ENCODE measurements around the gene NXF1. TPM values are rescaled to one million over a fixed set of nuclear protein-coding genes. Genes with fewer than 3 reads are reported as not detected.

The NXF1 gene
- total and polyA plus RNA-seq, 10 of the 15 experiments (the other 5 are each of a cell fraction or from before 2014, with no cell fraction given): 20.7 to 84.9 (median 40.6) TPM

GRCh38 chr11:62811659-62812058 is 6.4 kb upstream of the NXF1 start:
- in situ Hi-C loops (cut with MboI): no loop called here
- no peak for ATAC-seq
- H3K4me1 ChIP-seq (ENCODE audit: control insufficient read depth, insufficient read depth, low read length): peaks cover 4% of the 10 kb centered on the region
- no peak for FAIRE-seq
- H3K27me3 ChIP-seq (replicated peaks in 1 of 2; ENCODE audit: control insufficient read depth in 2 of 2, insufficient read depth in 2 of 2, low read length in 1 of 2): no peaks in the 10 kb centered on the region
- no peaks in the 10 kb centered on the region for H4K20me1 ChIP-seq (ENCODE audit: control insufficient read depth, insufficient read depth)
- RAD21 ChIA-PET (ENCODE audit: unreplicated experiment): no interaction called here
- H2AFZ ChIP-seq (ENCODE audit: control insufficient read depth, low read depth, low read length): no peak overlapping the region
- H3K9ac ChIP-seq (ENCODE audit: control insufficient read depth, insufficient read depth, low read length): no peak overlapping the region
- no TSS peak for BruUV-seq (replicated peaks)
- DNase-seq (ENCODE audit: low read depth, low spot score): no peak
- no peak overlapping the region for H3K4me3 ChIP-seq
- H3K36me3 ChIP-seq (ENCODE audit: control insufficient read depth in 2 of 2, insufficient read depth in 2 of 2, low read length in 1 of 2): no peaks in the 10 kb centered on the region
- no peaks in the 10 kb centered on the region for H3K79me2 ChIP-seq (ENCODE audit: control insufficient read depth, insufficient read depth, low read length)
- H3K9me3 ChIP-seq (replicated peaks; ENCODE audit: control insufficient read depth, insufficient read depth, low read length): no peaks in the 10 kb centered on the region
- CTCF ChIA-PET: interaction anchor here (0.9 kb wide), 1 partner anchor 25 kb away, joined by 3 read pairs; the partner anchor contains the start of gene TMEM179B
- no peak overlapping the region for H3K4me2 ChIP-seq (ENCODE audit: control insufficient read depth, insufficient read depth)
- SMC1A ChIA-PET (ENCODE audit: uncharacterized antibody, unreplicated experiment): no interaction called here
- H3K27ac ChIP-seq (ENCODE audit: control insufficient read depth, insufficient read depth): no peak overlapping the region
- POLR2A ChIA-PET: interaction anchor here (0.6 to 1.0 kb wide), 4 partner anchors 8 to 137 kb away, joined by 3 read pairs; no protein-coding TSS in a partner anchor
- TF ChIP-seq RAD21 (IDR thresholded peaks at IDR 0.05; ENCODE audit: insufficient read depth, low read depth, low read length) (no peak), NBN (IDR thresholded peaks at IDR 0.05) (no peak), SMARCA5 (IDR thresholded peaks at IDR 0.05) (no peak), ZBED1 (IDR thresholded peaks at IDR 0.05; ENCODE audit: borderline replicate concordance) (no peak), LARP7 (IDR thresholded peaks at IDR 0.05) (no peak), KAT2A (conservative IDR thresholded peaks at IDR 0.05; ENCODE audit: control insufficient read depth, low read depth, low read length) (no peak), TAF1 (IDR thresholded peaks at IDR 0.05; ENCODE audit: borderline replicate concordance, low read depth, low read length) (no peak), SPI1 (IDR thresholded peaks at IDR 0.05; ENCODE audit: borderline replicate concordance, insufficient read depth, low read depth, low read length) (no peak), HDGF (IDR thresholded peaks at IDR 0.05) (no peak), HSF1 (IDR thresholded peaks at IDR 0.05; ENCODE audit: low read depth, low read length) (no peak), ZNF384 (IDR thresholded peaks at IDR 0.05; ENCODE audit: borderline replicate concordance, low read depth, low read length) (no peak), ESRRA (IDR thresholded peaks at IDR 0.05; ENCODE audit: low read length) (no peak), RAD51 (IDR thresholded peaks at IDR 0.05) (no peak), RFX5 (IDR thresholded peaks at IDR 0.05; ENCODE audit: low read depth, low read length) (no peak), FOS (IDR thresholded peaks at IDR 0.05; ENCODE audit: borderline replicate concordance, extremely low read depth, insufficient read length) (no peak), CBFB (IDR thresholded peaks at IDR 0.05; ENCODE audit: low read depth) (no peak)
- TF ChIP-seq, protein P1, sequence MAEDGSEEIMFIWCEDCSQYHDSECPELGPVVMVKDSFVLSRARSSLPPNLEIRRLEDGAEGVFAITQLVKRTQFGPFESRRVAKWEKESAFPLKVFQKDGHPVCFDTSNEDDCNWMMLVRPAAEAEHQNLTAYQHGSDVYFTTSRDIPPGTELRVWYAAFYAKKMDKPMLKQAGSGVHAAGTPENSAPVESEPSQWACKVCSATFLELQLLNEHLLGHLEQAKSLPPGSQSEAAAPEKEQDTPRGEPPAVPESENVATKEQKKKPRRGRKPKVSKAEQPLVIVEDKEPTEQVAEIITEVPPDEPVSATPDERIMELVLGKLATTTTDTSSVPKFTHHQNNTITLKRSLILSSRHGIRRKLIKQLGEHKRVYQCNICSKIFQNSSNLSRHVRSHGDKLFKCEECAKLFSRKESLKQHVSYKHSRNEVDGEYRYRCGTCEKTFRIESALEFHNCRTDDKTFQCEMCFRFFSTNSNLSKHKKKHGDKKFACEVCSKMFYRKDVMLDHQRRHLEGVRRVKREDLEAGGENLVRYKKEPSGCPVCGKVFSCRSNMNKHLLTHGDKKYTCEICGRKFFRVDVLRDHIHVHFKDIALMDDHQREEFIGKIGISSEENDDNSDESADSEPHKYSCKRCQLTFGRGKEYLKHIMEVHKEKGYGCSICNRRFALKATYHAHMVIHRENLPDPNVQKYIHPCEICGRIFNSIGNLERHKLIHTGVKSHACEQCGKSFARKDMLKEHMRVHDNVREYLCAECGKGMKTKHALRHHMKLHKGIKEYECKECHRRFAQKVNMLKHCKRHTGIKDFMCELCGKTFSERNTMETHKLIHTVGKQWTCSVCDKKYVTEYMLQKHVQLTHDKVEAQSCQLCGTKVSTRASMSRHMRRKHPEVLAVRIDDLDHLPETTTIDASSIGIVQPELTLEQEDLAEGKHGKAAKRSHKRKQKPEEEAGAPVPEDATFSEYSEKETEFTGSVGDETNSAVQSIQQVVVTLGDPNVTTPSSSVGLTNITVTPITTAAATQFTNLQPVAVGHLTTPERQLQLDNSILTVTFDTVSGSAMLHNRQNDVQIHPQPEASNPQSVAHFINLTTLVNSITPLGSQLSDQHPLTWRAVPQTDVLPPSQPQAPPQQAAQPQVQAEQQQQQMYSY (CRISPR knock-in tag; IDR thresholded peaks at IDR 0.05): no peak
- WGBS (ENCODE audit: insufficient coverage, insufficient replicate concordance, low lambda C conversion rate, missing lambda C conversion rate): 92% methylated on average over 2 of the region's 2 CpGs
- intact Hi-C loops (cut with micrococcal nuclease; ENCODE audit: unreplicated experiment): no loop called here
